ENCODE results near the gene FAM156A.
"Not testable (repeated sequence)": the region's sequence is repeated elsewhere in the genome, so short reads cannot be mapped to it uniquely, and the experiment has no call there.

Gene FAM156A

GRCh38 chrX:52907137-52907536 is 51.2 kb downstream of the FAM156A start:
- not testable (repeated sequence) for H3K9ac ChIP-seq (ENCODE audit: low read length in 5 of 5); H3K27ac ChIP-seq (ENCODE audit: low read depth, low read length); H3K27me3 ChIP-seq (ENCODE audit: control insufficient read depth in 5 of 5, insufficient read depth in 4 of 5, low read length in 5 of 5); H3K4me3 ChIP-seq (ENCODE audit: low read depth in 1 of 5, low read length in 5 of 5); H3K9me3 ChIP-seq (ENCODE audit: control insufficient read depth in 5 of 5, low read length in 5 of 5); H3K4me1 ChIP-seq (ENCODE audit: control insufficient read depth in 5 of 5, insufficient read depth in 5 of 5, low read length in 5 of 5); H3K36me3 ChIP-seq (ENCODE audit: control insufficient read depth in 5 of 5, insufficient read depth in 5 of 5, low read length in 5 of 5)

DNA sequence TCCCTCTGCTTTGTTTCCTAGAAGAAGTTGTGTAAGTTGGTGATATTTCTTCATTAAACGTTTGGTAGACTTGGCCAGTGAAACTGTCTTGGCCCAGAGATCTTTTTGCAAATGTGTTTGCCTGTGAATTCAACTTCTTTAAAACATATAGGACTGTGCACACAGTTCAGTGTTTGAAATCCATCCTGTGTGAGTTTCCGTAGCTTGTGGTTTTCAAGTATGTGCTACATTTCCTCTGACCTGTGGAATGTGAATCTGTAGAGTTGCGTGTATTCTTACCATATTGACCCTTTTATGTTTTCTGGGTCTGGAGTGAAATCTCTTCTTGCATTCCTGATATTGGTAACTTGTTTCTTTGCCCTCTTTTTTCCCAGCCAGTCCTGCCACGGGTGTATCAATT is 52.2 kb downstream of the FAM156A start:
- not testable (repeated sequence) for H3K36me3 ChIP-seq (ENCODE audit: control insufficient read depth in 5 of 5, insufficient read depth in 5 of 5, low read length in 5 of 5); H3K9me3 ChIP-seq (ENCODE audit: control insufficient read depth in 5 of 5, low read length in 5 of 5); H3K27me3 ChIP-seq (ENCODE audit: control insufficient read depth in 5 of 5, insufficient read depth in 4 of 5, low read length in 5 of 5); H3K27ac ChIP-seq (ENCODE audit: low read depth, low read length); H3K4me3 ChIP-seq (ENCODE audit: low read depth in 1 of 5, low read length in 5 of 5); H3K4me1 ChIP-seq (ENCODE audit: control insufficient read depth in 5 of 5, insufficient read depth in 5 of 5, low read length in 5 of 5); H3K9ac ChIP-seq (ENCODE audit: low read length in 5 of 5)

- not testable (repeated sequence) for H3K9me3 ChIP-seq (ENCODE audit: control insufficient read depth in 5 of 5, low read length in 5 of 5); H3K36me3 ChIP-seq (ENCODE audit: control insufficient read depth in 5 of 5, insufficient read depth in 5 of 5, low read length in 5 of 5); H3K9ac ChIP-seq (ENCODE audit: low read length in 5 of 5); H3K27me3 ChIP-seq (ENCODE audit: control insufficient read depth in 5 of 5, insufficient read depth in 4 of 5, low read length in 5 of 5); H3K4me1 ChIP-seq (ENCODE audit: control insufficient read depth in 5 of 5, insufficient read depth in 5 of 5, low read length in 5 of 5); H3K4me3 ChIP-seq (ENCODE audit: low read depth in 1 of 5, low read length in 5 of 5); H3K27ac ChIP-seq (ENCODE audit: low read depth, low read length)
Measured at GRCh38 chrX:52905531-52905930, 52.8 kb downstream of the FAM156A start.
